Esophagus muscularis mucosa (tissue), 4 donors: Measurements from ENCODE around the gene ITM2C. TPM values are rescaled to one million over a fixed set of nuclear protein-coding genes. Genes with fewer than 3 reads are reported as not detected.

ENCODE experiments used
- DNase-seq: peaks from one replicate; pipeline ENCODE4 v3.0.0-alpha.2; 2017; ENCODE audit errors: extremely low spot score
- H3K27ac ChIP-seq, 4 donors: fragments of 200-600 bp; sonication (generic); replicated peaks in 1 of 4; 1 replicate in 3 of 4; 2 replicates in 1 of 4; pipeline ENCODE4 v1.5.1; 2016 to 2019; ENCODE audit warnings: mild to moderate bottlenecking in 1 of 4
- H3K27me3 ChIP-seq, 4 donors: fragments of 200-600 bp; sonication (generic); one replicate each; pipeline versions ENCODE4 v1.5.1 to v1.6.0; 2016 to 2019
- H3K36me3 ChIP-seq, 4 donors: fragments of 200-600 bp; sonication (generic); one replicate each; pipeline ENCODE4 v1.5.1; 2016 to 2019
- H3K4me1 ChIP-seq, 4 donors: fragments of 200-600 bp; sonication (generic); one replicate each; pipeline ENCODE4 v1.5.1; 2016 to 2019
- H3K4me3 ChIP-seq, 4 donors: fragments of 200-600 bp; sonication (generic); 1 replicate in 2 of 4; 2 replicates in 2 of 4; pipeline ENCODE4 v1.5.1; 2016 to 2019; ENCODE audit warnings: mild to moderate bottlenecking in 4 of 4, moderate library complexity in 1 of 4
- H3K9me3 ChIP-seq, 4 donors: fragments of 200-600 bp; sonication (generic); 1 replicate in 3 of 4; 2 replicates in 1 of 4; pipeline ENCODE4 v1.5.1; 2016 to 2019
- CTCF ChIP-seq, 3 experiments: fragments of 200-600 bp in 2 of 3; fragments of 450-650 bp in 1 of 3; sonication (generic) in 2 of 3; IDR thresholded peaks; one replicate each; pipeline ENCODE4 v1.5.1; 2017 to 2019; ENCODE audit warnings: antibody characterized with exemption in 3 of 3, mild to moderate bottlenecking in 2 of 3, moderate library complexity in 1 of 3
- EP300 ChIP-seq: sonication (generic); formaldehyde crosslinking; IDR thresholded peaks from one replicate; pipeline ENCODE4 v1.6.1; 2017; ENCODE audit warnings: antibody characterized with exemption
- POLR2A ChIP-seq: fragments of 450-650 bp; IDR thresholded peaks from one replicate; pipeline ENCODE4 v1.6.1; 2017; ENCODE audit warnings: antibody characterized with exemption, moderate library complexity, mild to moderate bottlenecking, low read depth
- POLR2AphosphoS5 ChIP-seq, 2 donors: sonication (generic); formaldehyde crosslinking; IDR thresholded peaks; one replicate each; pipeline ENCODE4 v1.6.1; 2017; ENCODE audit warnings: antibody characterized with exemption in 2 of 2
- WGBS: methylation state at CpG from one replicate; pipeline ENCODE4 v1.1.5; 2018; 5-methylcytosine and 5-hydroxymethylcytosine counted together
- intact Hi-C: fragments of 100-400 bp; cut with DNase I; formaldehyde crosslinking; loops from one replicate; pipeline ENCODE4 v1.15.1; 2023
- total RNA-seq, 4 donors: library from RNA; depleted of rRNA; stranded (reverse); fragments of >200 nt; gene quantifications; one replicate each; pipeline versions ENCODE4 v1.1.0 to v1.2.1, GENCODE V29; 2016

ITM2C gene
- total RNA-seq, 4 donors from 2014 or later: 84.0 to 145 (median 101) TPM

DNA sequence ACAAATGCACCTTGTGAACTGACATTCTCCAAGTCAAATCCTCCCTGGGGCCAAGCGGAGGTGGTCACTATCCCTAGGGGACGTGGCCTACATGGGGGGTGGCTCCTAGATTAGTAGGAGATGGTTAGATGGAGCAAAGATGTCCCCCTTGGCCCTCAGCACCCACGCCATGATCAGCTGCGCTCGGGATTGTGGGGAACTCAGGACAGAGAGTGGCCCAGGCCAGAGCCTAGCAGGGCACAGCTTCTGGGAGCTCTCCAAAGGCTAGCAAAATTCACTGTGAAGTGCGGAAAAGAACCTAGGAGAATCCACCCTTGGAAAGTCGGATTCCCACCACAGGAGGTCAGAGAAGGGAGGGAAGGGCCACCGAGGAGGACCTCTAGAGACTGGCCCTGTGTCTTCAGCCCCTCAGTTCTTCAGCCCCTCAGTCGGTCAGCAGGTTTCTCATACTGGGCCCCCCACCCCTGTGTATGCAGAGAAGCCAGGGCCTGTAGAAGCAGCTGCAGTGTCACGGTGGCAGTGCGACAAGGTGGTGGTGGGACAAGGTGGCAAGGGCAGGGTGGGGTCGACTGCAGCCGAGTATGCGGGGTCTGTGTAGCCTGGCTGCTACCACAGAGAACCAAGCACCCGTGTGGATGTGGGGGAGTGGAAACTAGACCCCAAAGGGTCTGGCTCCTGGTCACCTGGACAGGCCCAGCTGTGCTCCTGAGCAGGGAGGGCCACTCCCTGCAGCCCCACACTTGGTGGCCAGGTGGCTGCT, 41.9 kb downstream of the ITM2C start:
- no peaks in the 10 kb centered on the region for H3K9me3 ChIP-seq
- no peak overlapping the region for H3K27ac ChIP-seq
- H3K4me1 ChIP-seq: peaks cover 0 to 5% (median 0%) of the 10 kb centered on the region in 4 donors
- no peak for DNase-seq
- intact Hi-C loops: no loop called here
- H3K36me3 ChIP-seq: no peaks in the 10 kb centered on the region
- 88% methylated on average over 9 of the region's 15 CpGs for WGBS
- no peak for TF ChIP-seq POLR2A
- no peak for TF ChIP-seq EP300
- TF ChIP-seq CTCF (IDR thresholded peaks at IDR 0.05): no peak
- TF ChIP-seq POLR2AphosphoS5 (IDR thresholded peaks at IDR 0.05): no peak
- no peak overlapping the region for H3K4me3 ChIP-seq
- H3K27me3 ChIP-seq: peaks cover 0 to 2% (median 0%) of the 10 kb centered on the region in 4 donors

GRCh38 chr2:230907361-230908091, 42.8 kb downstream of the ITM2C start:
- 81% methylated on average over 4 of the region's 16 CpGs for WGBS
- H3K27ac ChIP-seq: peak overlapping the region in 2 of 4 donors; percentile 7 to 18
- no peaks in the 10 kb centered on the region for H3K9me3 ChIP-seq
- H3K4me1 ChIP-seq: peaks cover 0 to 5% (median 0%) of the 10 kb centered on the region in 4 donors
- peak overlapping the region in 3 of 4 donors; percentile 20 to 43 (median 22) for H3K4me3 ChIP-seq
- no peaks in the 10 kb centered on the region for H3K36me3 ChIP-seq
- intact Hi-C loops: no loop called here
- TF ChIP-seq EP300: no peak
- TF ChIP-seq CTCF (IDR thresholded peaks at IDR 0.05): no peak
- no peak for TF ChIP-seq POLR2AphosphoS5 (IDR thresholded peaks at IDR 0.05)
- no peak for TF ChIP-seq POLR2A
- DNase-seq: no peak
- H3K27me3 ChIP-seq: no peaks in the 10 kb centered on the region

DNA sequence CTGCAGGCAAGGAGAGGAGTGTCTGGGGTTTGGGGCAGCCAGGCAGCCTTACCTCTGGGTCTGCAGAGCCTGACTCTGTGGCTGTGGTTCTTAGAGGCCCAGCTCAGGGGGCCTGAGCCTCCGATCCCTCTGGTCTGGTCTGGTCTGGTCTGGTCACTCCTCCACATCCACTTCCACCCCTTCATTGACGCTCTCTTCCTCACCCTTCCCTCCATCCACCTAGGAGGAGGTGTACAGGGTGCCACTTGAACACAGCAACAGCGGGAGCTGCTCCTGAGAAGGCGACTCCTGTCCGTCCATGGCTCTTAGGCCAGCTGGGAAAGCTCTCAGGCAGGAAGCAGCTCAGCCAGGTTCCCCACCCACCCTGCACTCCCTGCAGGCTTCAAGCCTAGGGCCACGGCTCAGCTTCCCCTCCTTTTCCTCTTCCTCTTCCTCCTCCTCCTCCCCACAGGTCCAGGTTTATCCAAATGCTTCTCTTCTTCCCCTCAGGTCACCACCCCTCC, 43.4 kb downstream of the ITM2C start:
- Histone ChIP-seq H3K4me1 (peaks cover 0 to 5% (median 0%) of the 10 kb centered on the region in 4 donors), H3K9me3 (no peaks in the 10 kb centered on the region), H3K4me3 (peak overlapping the region; percentile 12 to 43 (median 21)), H3K36me3 (no peaks in the 10 kb centered on the region), H3K27ac (peak overlapping the region in 3 of 4 donors; percentile 7 to 20 (median 18)), H3K27me3 (no peaks in the 10 kb centered on the region)
- intact Hi-C loops: no loop called here
- no peak for DNase-seq
- 69% methylated on average over 6 of the region's 6 CpGs for WGBS
- no peak for TF ChIP-seq POLR2AphosphoS5 (IDR thresholded peaks at IDR 0.05)
- no peak for TF ChIP-seq POLR2A
- TF ChIP-seq CTCF (IDR thresholded peaks at IDR 0.05): no peak
- TF ChIP-seq EP300: no peak

DNA sequence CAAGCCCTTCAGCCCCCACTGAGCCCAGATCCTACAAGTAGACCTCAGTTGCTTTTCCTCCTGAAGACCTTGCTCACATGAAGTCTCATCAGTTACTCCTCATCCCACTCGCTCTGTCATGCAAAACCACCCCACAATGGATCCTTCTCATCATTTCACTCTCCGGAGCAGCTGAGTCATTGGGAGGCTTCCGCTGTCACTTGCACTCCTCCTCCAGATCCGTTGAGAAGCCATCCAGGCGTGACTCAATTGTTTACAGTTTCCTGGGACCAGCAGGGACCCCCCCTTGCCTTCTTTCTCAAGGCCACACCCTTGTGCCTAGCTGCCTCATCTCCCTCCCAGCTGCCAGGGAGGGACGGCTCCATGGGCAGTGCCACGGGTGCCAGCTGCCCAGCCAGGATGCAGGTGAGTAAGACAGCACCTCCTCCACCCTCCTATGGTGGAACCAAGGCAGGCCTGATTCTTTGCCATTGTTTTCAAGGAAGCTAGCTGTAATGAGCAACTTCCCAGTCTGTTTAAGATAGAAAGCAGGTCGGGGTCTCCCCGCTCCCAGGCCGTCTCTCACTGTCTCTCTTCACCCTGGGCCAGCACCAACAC, 44.0 kb downstream of the ITM2C start:
- no peak for DNase-seq
- Histone ChIP-seq H3K27me3 (no peaks in the 10 kb centered on the region), H3K27ac (peak overlapping the region in 3 of 4 donors; percentile 7 to 20 (median 20)), H3K9me3 (no peaks in the 10 kb centered on the region), H3K36me3 (no peaks in the 10 kb centered on the region), H3K4me3 (peak overlapping the region in 3 of 4 donors; percentile 20 to 43 (median 22)), H3K4me1 (peaks cover 0 to 5% (median 0%) of the 10 kb centered on the region in 4 donors)
- intact Hi-C loops: no loop called here
- TF ChIP-seq CTCF (IDR thresholded peaks at IDR 0.05) (no peak), POLR2A (no peak), POLR2AphosphoS5 (IDR thresholded peaks at IDR 0.05) (peak in 1 of 2 donors; percentile 5), EP300 (no peak)
- 54% methylated on average over 10 of the region's 10 CpGs for WGBS
